GM12878 (cell line): ENCODE data around the gene MDH1B. TPM values are rescaled to one million over a fixed set of nuclear protein-coding genes. Genes with fewer than 3 reads are reported as not detected.
A peak's percentile ranks its signal among the peaks of the same experiment; 100 is the strongest.

Source experiments
- ATAC-seq: fragments of 200-7000 bp; cut with Tn5 transposase; 3 replicates; pipeline ENCODE4 v1.9.1; 2020; ENCODE audit warnings: mild to moderate bottlenecking, moderate library complexity
- BruUV-seq: library from RNA; stranded (reverse); fragments of 400-500 nt; replicated peaks from 2 replicates; lab custom pipeline; 2021; lab: Mats Ljungman, UMichigan
- CTCF ChIA-PET: fragments of 300-600 bp; sonication (Branson Sonifier 250); formaldehyde crosslinking; extraction: SDS; loops from one replicate; lab custom pipeline; 2021; ENCODE audit warnings: inconsistent platforms; lab: Yijun Ruan, JAX
- POLR2A ChIA-PET: fragments of 350-600 bp; formaldehyde crosslinking; extraction: SDS; loops from one replicate; lab custom pipeline; 2021; ENCODE audit warnings: inconsistent platforms; lab: Charles Lee
- RAD21 ChIA-PET: fragments of 300-600 bp; sonication (Branson Sonifier 250); formaldehyde crosslinking; loops from one replicate; lab custom pipeline; 2023; ENCODE audit warnings: antibody characterized with exemption; ENCODE audit not compliant: unreplicated experiment; lab: Charles Lee
- SMC1A ChIA-PET: fragments of 300-600 bp; sonication (Branson Sonifier 250); formaldehyde crosslinking; loops from one replicate; lab custom pipeline; 2023; ENCODE audit not compliant: unreplicated experiment, uncharacterized antibody; lab: Charles Lee
- DNase-seq: peaks from one replicate; pipeline ENCODE4 v3.0.0-alpha.2; 2011; ENCODE audit warnings: low read depth, low spot score
- FAIRE-seq: peaks from 3 replicates; lab custom pipeline; 2011; peaks lifted over from hg19 to GRCh38; lab: Jason Lieb, UNC
- H2AFZ ChIP-seq: 2 replicates; pipeline ENCODE4 v1.6.0; 2011; ENCODE audit warnings: low read depth, low read length, control low read depth; ENCODE audit not compliant: control insufficient read depth
- H3K27ac ChIP-seq: 2 replicates; pipeline ENCODE4 v1.5.1; 2011; ENCODE audit warnings: control low read depth; ENCODE audit not compliant: control insufficient read depth, insufficient read depth
- H3K27me3 ChIP-seq, 2 experiments: replicated peaks in 1 of 2; 2 replicates each; pipeline versions ENCODE4 v1.6.0 to v1.6.1; 2011; ENCODE audit warnings: low read length in 1 of 2; ENCODE audit not compliant: control insufficient read depth in 2 of 2, insufficient read depth in 2 of 2
- H3K36me3 ChIP-seq, 2 experiments: 2 replicates each; pipeline ENCODE4 v1.5.1; 2011; ENCODE audit warnings: low read length in 1 of 2; ENCODE audit not compliant: control insufficient read depth in 2 of 2, insufficient read depth in 2 of 2
- H3K4me1 ChIP-seq: 2 replicates; pipeline ENCODE4 v1.6.1; 2011; ENCODE audit warnings: mild to moderate bottlenecking, low read length, moderate library complexity, mixed read lengths; ENCODE audit not compliant: control insufficient read depth, insufficient read depth
- H3K4me2 ChIP-seq: 2 replicates; pipeline ENCODE4 v1.6.0; 2011; ENCODE audit warnings: control low read depth; ENCODE audit not compliant: control insufficient read depth, insufficient read depth
- H3K4me3 ChIP-seq: fragments of 200-600 bp; sonication (generic); 2 replicates; pipeline ENCODE4 v1.5.1; 2016
- H3K79me2 ChIP-seq: 2 replicates; pipeline ENCODE4 v1.6.0; 2011; ENCODE audit warnings: low read length; ENCODE audit not compliant: control insufficient read depth, insufficient read depth
- H3K9ac ChIP-seq: 2 replicates; pipeline ENCODE4 v1.8.0; 2011; ENCODE audit warnings: low read length, control low read depth, mixed read lengths; ENCODE audit not compliant: control insufficient read depth, insufficient read depth
- H3K9me3 ChIP-seq: replicated peaks from 3 replicates; pipeline ENCODE4 v1.5.1; 2011; ENCODE audit warnings: mild to moderate bottlenecking, low read length; ENCODE audit not compliant: control insufficient read depth, insufficient read depth
- H4K20me1 ChIP-seq: 2 replicates; pipeline ENCODE4 v1.6.0; 2011; ENCODE audit not compliant: control insufficient read depth, insufficient read depth
- ATF7 ChIP-seq: fragments of 450-650 bp; IDR thresholded peaks from 2 replicates; pipeline ENCODE4 v1.6.1; 2016; ENCODE audit warnings: low read depth, mild to moderate bottlenecking
- CBFB ChIP-seq: IDR thresholded peaks from 2 replicates; pipeline ENCODE4 v1.6.1; 2016; ENCODE audit warnings: antibody characterized with exemption, low read depth
- EED ChIP-seq: sonication (generic); IDR thresholded peaks from 2 replicates; pipeline ENCODE4 v1.6.1; 2016; ENCODE audit warnings: antibody characterized with exemption, low read depth
- NR2C2 ChIP-seq: IDR thresholded peaks from 2 replicates; pipeline ENCODE4 v1.6.1; 2011; ENCODE audit warnings: borderline replicate concordance, low read depth; ENCODE audit not compliant: control insufficient read depth, insufficient read length
- RAD51 ChIP-seq: fragments of 450-650 bp; IDR thresholded peaks from 2 replicates; pipeline ENCODE4 v1.6.1; 2016; ENCODE audit warnings: moderate library complexity, mild to moderate bottlenecking, inconsistent platforms
- SIN3A ChIP-seq: IDR thresholded peaks from 2 replicates; pipeline ENCODE4 v1.6.1; 2012; ENCODE audit warnings: low read depth, low read length, improper control_type of control experiment
- SPI1 ChIP-seq: IDR thresholded peaks from 2 replicates; pipeline ENCODE4 v1.6.1; 2011; ENCODE audit warnings: low read depth, mild to moderate bottlenecking, low read length, moderate library complexity, borderline replicate concordance; ENCODE audit not compliant: insufficient read depth
- USF1 ChIP-seq: IDR thresholded peaks from 2 replicates; pipeline ENCODE4 v1.6.1; 2011; ENCODE audit warnings: borderline replicate concordance, low read depth, mild to moderate bottlenecking, moderate library complexity, mixed read lengths, low read length; ENCODE audit not compliant: insufficient read depth; ENCODE audit errors: extremely low read length
- ZNF274 ChIP-seq: IDR thresholded peaks from one replicate; pipeline ENCODE4 v1.8.0; 2011; ENCODE audit not compliant: insufficient read length, insufficient read depth
- WGBS: methylation state at CpG from one replicate; pipeline ENCODE4 v1.1.6; 2016; ENCODE audit warnings: low lambda C conversion rate; ENCODE audit not compliant: insufficient replicate concordance, insufficient coverage; ENCODE audit errors: missing lambda C conversion rate; 5-methylcytosine and 5-hydroxymethylcytosine counted together
- in situ Hi-C: fragments of 300-500 bp; cut with MboI; formaldehyde crosslinking; loops from 9 replicates; pipeline ENCODE4 v1.14.3; 2018; ENCODE audit warnings: mixed read lengths
- intact Hi-C: fragments of 100-400 bp; cut with micrococcal nuclease; formaldehyde crosslinking; loops from one replicate; pipeline ENCODE4 v1.14.2; 2022; ENCODE audit not compliant: unreplicated experiment
- polyA plus RNA-seq, 11 experiments: library from polyadenylated mRNA; depleted of rRNA in 4 of 11; unstranded in 6 of 11; stranded (reverse) in 5 of 11; fragments of >200 nt; fragmentation: Nextera tagmentation in 4 of 11; fragmentation: Illumina TruSeq in 1 of 11; extraction: Ambion mirVana in 4 of 11; extraction: Trizol in 1 of 11; gene quantifications; 1 replicate in 1 of 11; 2 replicates in 10 of 11; pipeline versions ENCODE4 v1.2.1 to v1.2.3, GENCODE V29; 2011 to 2016; ENCODE audit warnings: inconsistent platforms in 2 of 11, missing spikeins in 2 of 11, low read depth in 1 of 11
- total RNA-seq, 4 experiments: library from RNA; depleted of rRNA in 3 of 4; stranded (reverse); fragments of >200 nt in 3 of 4; fragmentation: Illumina TruSeq in 1 of 4; extraction: Trizol in 1 of 4; gene quantifications; 2 replicates each; pipeline versions ENCODE4 v1.2.1 to v1.2.3, GENCODE V29; 2013 to 2021
- TF ChIP-seq, protein P1 (sequence below): fragments of 450-650 bp; IDR thresholded peaks from 2 replicates; pipeline ENCODE4 v1.6.1; 2016; ENCODE audit warnings: mild to moderate bottlenecking

MDH1B gene
- total and polyA plus RNA-seq, 10 of the 15 experiments (the other 5 are each of a cell fraction or from before 2014, with no cell fraction given), result 0.47 to 1.6 (median 0.98) TPM

GRCh38 chr2:206797376-206797775, 32.2 kb upstream of the MDH1B start (continued):
- TF ChIP-seq ZNF274, result no peak
- TF ChIP-seq, protein P1, sequence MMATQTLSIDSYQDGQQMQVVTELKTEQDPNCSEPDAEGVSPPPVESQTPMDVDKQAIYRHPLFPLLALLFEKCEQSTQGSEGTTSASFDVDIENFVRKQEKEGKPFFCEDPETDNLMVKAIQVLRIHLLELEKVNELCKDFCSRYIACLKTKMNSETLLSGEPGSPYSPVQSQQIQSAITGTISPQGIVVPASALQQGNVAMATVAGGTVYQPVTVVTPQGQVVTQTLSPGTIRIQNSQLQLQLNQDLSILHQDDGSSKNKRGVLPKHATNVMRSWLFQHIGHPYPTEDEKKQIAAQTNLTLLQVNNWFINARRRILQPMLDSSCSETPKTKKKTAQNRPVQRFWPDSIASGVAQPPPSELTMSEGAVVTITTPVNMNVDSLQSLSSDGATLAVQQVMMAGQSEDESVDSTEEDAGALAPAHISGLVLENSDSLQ, result no peak
- TF ChIP-seq NR2C2, result no peak
- TF ChIP-seq EED, result no peak

GRCh38 chr2:206792645-206793044, 27.5 kb upstream of the MDH1B start:
- Histone ChIP-seq H3K4me2 (no peak overlapping the region), H2AFZ (no peak overlapping the region), H3K27me3 (no peaks in the 10 kb centered on the region), H3K36me3 (peaks cover 4 to 33% of the 10 kb centered on the region in 2 experiments), H3K4me1 (peaks cover 3% of the 10 kb centered on the region; the same call in 1 of the 2 replicates), H3K27ac (no peak overlapping the region), H4K20me1 (no peaks in the 10 kb centered on the region), H3K9ac (no peak overlapping the region), H3K9me3 (no peaks in the 10 kb centered on the region), H3K79me2 (no peaks in the 10 kb centered on the region), H3K4me3 (no peak overlapping the region)
- WGBS, result 92% methylated on average over 5 of the region's 5 CpGs
- ATAC-seq, result no peak; the same call in 2 of the 3 replicates
- intact Hi-C loops, result loop anchor here (10.0 kb wide), 1 partner anchor 372 kb away; the partner anchor contains the start of gene KLF7
- TF ChIP-seq SPI1 (peak; percentile 27; the same call in 1 of the 2 replicates), RAD51 (no peak), SIN3A (no peak), ATF7 (no peak), CBFB (no peak), USF1 (no peak)
- RAD21 ChIA-PET, result interaction anchor here (0.7 to 1.2 kb wide), 2 partner anchors 12 to 681 kb away, joined by 3 to 4 read pairs; no protein-coding TSS in a partner anchor
- no peak for DNase-seq
- SMC1A ChIA-PET, result interaction anchor here (1.1 to 2.7 kb wide), 5 partner anchors 10 to 680 kb away, joined by 3 to 16 read pairs (median 3); no protein-coding TSS in a partner anchor
- CTCF ChIA-PET, result interaction anchor here (1.2 to 2.7 kb wide), 6 partner anchors 8 to 681 kb away, joined by 3 to 21 read pairs (median 10); no protein-coding TSS in a partner anchor
- BruUV-seq, result no TSS peak
- in situ Hi-C loops, result no loop called here
- FAIRE-seq, result no peak
- POLR2A ChIA-PET, result no interaction called here
